Limb (tissue), 2 donors: ENCODE data around the gene ARID3B.
"Not testable (repeated sequence)": the region's sequence is repeated elsewhere in the genome, so short reads cannot be mapped to it uniquely, and the experiment has no call there.

Experiments used
- DNase-seq, 2 donors: peaks; one replicate each; pipeline ENCODE4 v3.0.0-alpha.2; 2016; ENCODE audit errors: extremely low spot score in 2 of 2

The ARID3B gene

GRCh38 chr15:74620636-74621545, 79.9 kb downstream of the ARID3B start:
- DNase-seq, result peak in 1 of 2 donors; percentile 62

GRCh38 chr15:74621546-74621920, 80.5 kb downstream of the ARID3B start:
- DNase-seq, result peak in 1 of 2 donors; percentile 27

- peak in 1 of 2 donors; percentile 31 for DNase-seq
Measured at GRCh38 chr15:74621936-74622335, 80.9 kb downstream of the ARID3B start.

- DNase-seq, result no peak
Measured at GRCh38 chr15:74622758-74623157, 81.7 kb downstream of the ARID3B start.

GRCh38 chr15:74624020-74624602, 83.1 kb downstream of the ARID3B start:
- peak in 1 of 2 donors; percentile 17 for DNase-seq

- DNase-seq, result peak in 1 of 2 donors; percentile 15
Measured at GRCh38 chr15:74625693-74626092, 84.7 kb downstream of the ARID3B start.

GRCh38 chr15:74626336-74626735, 85.3 kb downstream of the ARID3B start:
- no peak for DNase-seq

- DNase-seq, result no peak
Measured at GRCh38 chr15:74626752-74627692, 86.0 kb downstream of the ARID3B start.

- no peak for DNase-seq
Measured at GRCh38 chr15:74627766-74628165, 86.7 kb downstream of the ARID3B start.

GRCh38 chr15:74628199-74628598, 87.2 kb downstream of the ARID3B start:
- no peak for DNase-seq

GRCh38 chr15:74628949-74629348, 87.9 kb downstream of the ARID3B start:
- no peak for DNase-seq

- not testable (repeated sequence) for DNase-seq
Measured at GRCh38 chr15:74629696-74630095, 88.7 kb downstream of the ARID3B start.

- no peak for DNase-seq
Measured at GRCh38 chr15:74630284-74631086, 89.5 kb downstream of the ARID3B start.

- no peak for DNase-seq
Measured at GRCh38 chr15:74631087-74631385, 90.0 kb downstream of the ARID3B start.

GRCh38 chr15:74631408-74631807, 90.4 kb downstream of the ARID3B start:
- DNase-seq, result no peak

- peak; percentile 35 to 74 for DNase-seq
Measured at GRCh38 chr15:74631935-74632560, 91.0 kb downstream of the ARID3B start.

- no peak for DNase-seq
Measured at GRCh38 chr15:74632601-74633000, 91.6 kb downstream of the ARID3B start.

GRCh38 chr15:74633781-74634180, 92.8 kb downstream of the ARID3B start:
- DNase-seq, result no peak

GRCh38 chr15:74635228-74635627, 94.2 kb downstream of the ARID3B start:
- DNase-seq, result peak; percentile 44 to 73

- no peak for DNase-seq
Measured at GRCh38 chr15:74636984-74637383, 96.0 kb downstream of the ARID3B start.

- DNase-seq, result no peak
Measured at GRCh38 chr15:74641151-74641550, 100.1 kb downstream of the ARID3B start.
